Mammary epithelial cell (primary cell): Measurements from ENCODE around the gene RUNX1.

Source experiments
- EZH2 ChIP-seq: IDR thresholded peaks from 2 replicates; pipeline ENCODE4 v1.6.1; 2012; ENCODE audit warnings: low read length, inconsistent platforms, borderline replicate concordance
- TF ChIP-seq, protein P1 (sequence below), 2 donors: IDR thresholded peaks in 1 of 2; conservative IDR thresholded peaks in 1 of 2; 2 replicates each; pipeline ENCODE4 v1.5.1; 2011 to 2012; ENCODE audit warnings: inconsistent platforms in 2 of 2, low read length in 2 of 2, mild to moderate bottlenecking in 2 of 2, control low read depth in 1 of 2, low read depth in 1 of 2; ENCODE audit not compliant: insufficient read depth in 1 of 2; ENCODE audit errors: extremely low read depth in 1 of 2

DNA sequence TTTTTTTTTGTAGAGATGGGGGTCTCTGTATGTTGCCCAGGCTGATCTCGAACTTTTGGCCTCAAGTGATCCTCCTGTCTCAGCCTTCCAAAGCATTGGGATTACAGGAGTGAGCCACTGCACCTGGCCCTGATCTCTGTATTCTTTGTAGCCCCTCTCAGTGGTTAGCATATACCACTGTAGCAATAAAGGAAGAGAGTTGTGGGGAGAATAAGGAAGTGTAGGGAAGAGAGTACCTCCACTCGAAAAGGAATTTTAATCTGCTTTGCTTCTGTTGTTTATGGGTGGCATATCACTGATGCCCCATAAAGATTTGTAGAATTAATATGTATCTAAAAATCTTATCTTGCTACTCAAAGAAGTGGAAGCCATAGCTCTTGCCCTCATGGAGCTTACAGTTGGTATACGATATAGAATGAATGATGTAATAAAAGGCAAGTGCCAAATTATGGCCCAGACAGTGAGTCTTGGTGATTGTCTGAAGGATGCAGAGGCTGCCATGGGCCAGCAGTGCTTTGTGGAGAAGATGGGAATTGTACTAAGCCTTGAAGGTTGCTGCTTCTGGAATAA, 284.3 kb downstream of the RUNX1 start:
- TF ChIP-seq, protein P1, sequence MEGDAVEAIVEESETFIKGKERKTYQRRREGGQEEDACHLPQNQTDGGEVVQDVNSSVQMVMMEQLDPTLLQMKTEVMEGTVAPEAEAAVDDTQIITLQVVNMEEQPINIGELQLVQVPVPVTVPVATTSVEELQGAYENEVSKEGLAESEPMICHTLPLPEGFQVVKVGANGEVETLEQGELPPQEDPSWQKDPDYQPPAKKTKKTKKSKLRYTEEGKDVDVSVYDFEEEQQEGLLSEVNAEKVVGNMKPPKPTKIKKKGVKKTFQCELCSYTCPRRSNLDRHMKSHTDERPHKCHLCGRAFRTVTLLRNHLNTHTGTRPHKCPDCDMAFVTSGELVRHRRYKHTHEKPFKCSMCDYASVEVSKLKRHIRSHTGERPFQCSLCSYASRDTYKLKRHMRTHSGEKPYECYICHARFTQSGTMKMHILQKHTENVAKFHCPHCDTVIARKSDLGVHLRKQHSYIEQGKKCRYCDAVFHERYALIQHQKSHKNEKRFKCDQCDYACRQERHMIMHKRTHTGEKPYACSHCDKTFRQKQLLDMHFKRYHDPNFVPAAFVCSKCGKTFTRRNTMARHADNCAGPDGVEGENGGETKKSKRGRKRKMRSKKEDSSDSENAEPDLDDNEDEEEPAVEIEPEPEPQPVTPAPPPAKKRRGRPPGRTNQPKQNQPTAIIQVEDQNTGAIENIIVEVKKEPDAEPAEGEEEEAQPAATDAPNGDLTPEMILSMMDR (conservative IDR thresholded peaks at IDR 0.05 in 1 of 2, IDR thresholded peaks at IDR 0.05 in 1 of 2; ENCODE audit: extremely low read depth in 1 of 2, insufficient read depth in 1 of 2, low read depth in 1 of 2, low read length in 2 of 2): no peak
- TF ChIP-seq EZH2: no peak
